ENCODE data around the gene PTPRE.

PTPRE gene

DNA sequence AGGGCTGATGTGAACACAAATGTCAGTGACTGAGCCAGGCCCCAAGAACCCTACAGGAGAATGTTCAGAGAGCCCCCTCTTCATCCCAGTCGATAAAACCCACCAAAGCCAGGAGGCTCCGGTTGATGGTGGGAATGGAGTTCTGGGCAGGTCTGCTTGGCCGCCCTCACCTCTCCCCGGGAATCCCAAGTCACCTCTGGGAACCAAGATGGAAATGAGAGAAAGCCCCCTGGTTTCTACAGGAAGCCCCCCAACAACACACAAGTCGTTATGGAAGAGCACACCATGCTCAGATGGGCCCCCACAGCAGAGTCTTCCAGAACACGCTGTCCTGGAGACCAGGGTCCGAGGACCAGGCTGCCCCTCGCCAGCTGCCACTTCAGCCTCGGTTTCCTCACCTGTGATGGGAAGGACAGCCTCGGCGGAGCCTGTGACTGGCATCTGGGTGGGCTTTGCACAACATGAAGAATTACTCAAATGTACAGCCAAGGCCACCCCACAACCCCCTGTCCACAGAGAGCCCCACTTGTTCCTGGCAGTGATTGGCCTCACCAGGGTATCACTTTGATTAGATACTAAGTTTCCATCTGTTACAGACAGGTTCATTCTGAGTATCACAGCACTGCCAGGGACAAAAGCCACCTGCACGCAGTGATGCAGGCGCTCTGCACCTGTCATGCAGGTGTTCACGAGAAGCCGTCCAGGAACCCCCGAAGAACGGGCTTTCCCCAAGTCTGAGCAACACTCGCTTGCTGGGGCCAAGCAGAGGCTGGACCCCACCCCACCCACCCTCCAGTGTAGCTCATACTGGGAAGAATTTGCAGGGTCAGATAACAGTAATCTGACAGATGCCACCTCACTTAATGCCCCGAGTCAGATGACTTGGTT, 161.7 kb downstream of the PTPRE start:
- no peak for DNase-seq

DNA sequence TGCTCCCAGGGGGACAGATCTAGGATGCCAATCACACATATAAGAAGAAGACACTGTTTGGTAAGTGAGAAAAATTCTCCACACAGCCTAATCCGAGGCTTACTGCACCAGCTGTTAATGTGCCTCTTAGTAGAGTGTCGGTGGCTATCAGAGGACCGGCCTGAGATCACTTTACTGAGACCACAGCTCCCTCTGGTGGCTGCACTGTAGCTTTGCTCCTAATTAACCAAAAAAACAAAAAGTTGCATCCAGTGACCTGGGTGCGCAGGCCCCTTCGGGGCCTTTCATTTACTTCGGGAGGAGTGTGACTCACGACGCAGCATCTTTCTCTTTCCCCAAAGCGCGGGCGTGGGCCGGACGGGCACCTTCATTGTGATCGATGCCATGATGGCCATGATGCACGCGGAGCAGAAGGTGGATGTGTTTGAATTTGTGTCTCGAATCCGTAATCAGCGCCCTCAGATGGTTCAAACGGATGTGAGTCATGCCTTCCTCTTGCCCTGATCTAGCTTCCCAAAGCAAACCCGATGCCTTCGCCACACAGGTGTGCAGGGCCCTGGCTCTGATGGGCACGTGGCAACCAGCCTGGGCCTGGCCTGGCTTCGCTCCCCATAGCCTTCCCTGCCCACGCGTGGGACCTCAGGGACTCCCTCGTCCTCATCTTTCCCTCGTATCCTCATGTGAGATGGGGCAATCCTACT, 162.6 kb downstream of the PTPRE start:
- DNase-seq, result peak in 43 of 51 donors; percentile 15 to 82 (median 54)

DNA sequence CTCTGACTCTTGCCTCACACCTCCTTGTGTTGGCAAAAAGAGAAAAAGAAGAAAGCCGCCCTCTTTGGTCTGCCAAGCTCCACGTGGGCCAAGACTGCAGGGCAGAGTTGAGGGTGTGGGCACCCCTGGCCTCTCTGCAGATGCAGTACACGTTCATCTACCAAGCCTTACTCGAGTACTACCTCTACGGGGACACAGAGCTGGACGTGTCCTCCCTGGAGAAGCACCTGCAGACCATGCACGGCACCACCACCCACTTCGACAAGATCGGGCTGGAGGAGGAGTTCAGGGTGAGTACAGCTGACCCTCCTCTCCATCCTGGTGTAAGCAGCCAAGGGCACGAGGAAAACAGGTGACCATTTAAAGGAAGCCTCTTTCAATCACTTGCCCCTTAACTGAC, 163.3 kb downstream of the PTPRE start:
- DNase-seq, result no peak

DNA sequence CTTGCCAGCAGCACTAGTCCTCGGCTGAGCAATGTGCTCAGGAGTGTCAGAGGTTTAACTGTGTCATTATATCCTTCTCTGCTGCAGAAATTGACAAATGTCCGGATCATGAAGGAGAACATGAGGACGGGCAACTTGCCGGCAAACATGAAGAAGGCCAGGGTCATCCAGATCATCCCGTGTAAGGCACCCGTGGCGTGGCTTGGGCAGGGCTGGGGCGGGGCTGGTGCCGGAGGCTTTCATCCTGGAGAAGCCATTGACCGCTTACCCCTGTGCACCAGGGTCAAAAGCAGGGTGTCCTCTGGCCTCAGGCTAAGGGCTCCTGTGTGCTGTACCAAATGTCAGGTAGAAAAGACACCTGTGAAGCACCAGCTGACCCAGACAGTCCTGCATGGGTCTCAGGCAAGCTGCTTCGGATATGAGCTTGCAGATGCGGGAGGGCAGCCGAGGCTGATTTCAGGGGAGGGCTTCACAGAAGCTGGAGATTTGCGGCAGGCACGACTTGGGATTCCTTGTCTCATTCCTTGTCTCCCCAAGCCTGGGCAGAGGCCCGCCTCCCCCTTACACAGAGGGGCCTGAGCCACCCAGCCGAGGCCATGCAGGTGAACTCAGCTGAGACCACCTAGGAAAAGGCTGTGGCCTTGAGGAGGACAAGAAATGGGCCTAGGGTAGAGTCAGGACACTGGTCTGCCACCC, 164.0 kb downstream of the PTPRE start:
- DNase-seq, result no peak

DNA sequence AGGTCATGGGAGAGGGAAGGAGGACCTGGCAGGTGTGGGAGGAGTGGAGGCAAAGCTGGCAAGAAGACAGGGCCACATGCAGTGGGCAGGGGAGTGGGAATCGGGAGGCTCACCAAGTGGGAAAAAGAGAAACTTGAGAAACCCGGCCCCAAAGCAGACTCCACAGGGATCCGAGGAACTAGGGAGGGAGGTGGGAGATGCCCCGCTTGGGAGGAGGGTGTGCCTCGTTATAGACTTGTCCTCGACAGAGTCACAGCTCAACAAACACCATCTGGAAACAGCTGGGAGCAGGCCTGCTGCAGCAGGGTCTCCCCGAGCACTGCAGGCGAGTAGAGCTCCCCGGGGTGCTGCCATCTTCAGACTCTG, 164.5 kb downstream of the PTPRE start:
- DNase-seq, result no peak

DNA sequence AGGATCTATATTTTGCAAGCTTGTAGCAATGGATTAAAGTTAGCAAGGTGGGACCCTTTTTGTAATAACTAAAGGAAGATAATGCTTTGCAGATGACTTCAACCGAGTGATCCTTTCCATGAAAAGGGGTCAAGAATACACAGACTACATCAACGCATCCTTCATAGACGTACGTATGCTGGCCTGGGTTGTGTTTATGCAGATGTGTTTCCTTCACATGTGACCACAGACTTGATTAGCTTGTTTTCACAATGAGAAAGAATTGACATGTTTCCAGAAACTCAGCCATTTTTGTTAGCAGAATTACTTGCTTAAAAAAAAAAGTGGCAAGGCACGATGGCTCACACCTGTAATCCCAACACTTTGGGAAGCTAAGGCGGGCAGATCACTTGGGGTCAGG, 165.1 kb downstream of the PTPRE start:
- DNase-seq, result no peak

DNA sequence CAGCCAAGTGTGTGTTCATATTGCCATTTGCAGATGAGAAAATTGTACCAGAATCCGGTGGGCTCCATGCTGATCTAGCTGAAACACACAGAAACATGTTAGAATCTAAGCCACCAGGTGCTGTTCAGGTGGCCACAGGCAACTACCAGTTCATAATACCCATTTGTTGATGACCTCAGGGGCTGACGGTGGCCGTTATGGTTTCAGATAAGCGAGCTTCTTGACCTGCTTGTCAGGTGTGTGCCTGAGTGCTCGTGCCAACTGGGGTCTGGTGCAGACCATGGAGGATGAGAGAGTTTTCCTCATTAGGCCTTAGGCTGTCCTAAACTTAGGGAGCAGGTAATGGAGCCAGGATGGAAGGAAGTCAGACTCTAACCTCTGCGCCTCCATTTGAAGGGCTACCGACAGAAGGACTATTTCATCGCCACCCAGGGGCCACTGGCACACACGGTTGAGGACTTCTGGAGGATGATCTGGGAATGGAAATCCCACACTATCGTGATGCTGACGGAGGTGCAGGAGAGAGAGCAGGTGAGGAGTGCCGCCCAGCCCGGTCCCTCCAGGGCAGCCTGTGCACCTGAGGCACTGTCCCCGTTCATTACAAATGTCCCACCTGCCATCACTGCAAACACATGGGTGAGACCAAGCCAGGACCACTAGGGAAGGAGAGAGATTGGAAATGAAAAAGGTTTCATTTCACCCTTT, 166.2 kb downstream of the PTPRE start:
- no peak for DNase-seq

DNA sequence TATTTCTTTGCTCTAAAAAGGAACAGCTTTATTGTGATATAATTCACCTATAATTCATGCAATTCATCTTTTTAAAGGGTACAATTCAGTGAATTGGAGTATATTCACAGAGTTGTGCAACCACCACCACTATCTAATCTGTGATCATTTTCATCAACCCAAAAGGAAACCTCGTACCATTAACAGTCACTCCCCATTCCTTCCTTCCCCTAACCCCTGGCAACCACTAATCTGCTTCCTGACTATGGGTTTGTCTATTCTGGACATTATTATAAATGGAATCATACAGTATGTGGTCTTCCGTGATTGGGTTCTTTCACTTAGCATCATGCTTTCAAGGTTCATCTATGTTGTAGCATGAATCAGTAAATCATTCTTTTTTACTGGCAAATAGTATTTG, 167.0 kb downstream of the PTPRE start:
- DNase-seq, result no peak

DNA sequence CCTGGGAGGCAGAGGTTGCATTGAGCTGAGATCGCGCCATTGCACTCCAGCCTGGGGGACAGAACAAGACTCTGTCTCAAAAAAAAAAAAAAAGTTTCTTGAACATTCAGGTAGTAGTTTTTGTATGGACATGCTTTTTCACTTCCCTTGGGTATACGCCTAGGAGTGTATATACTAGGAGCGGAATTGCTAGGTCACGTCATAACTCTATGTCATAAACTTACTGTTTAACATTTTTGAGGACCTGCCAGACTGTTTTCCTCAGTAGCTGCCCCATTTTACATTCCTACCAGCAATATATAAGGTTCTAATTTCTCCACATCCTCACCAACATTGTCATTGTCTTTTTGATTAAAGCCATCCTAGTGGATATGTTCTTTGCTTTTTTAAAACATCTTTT, 167.7 kb downstream of the PTPRE start:
- no peak for DNase-seq

DNA sequence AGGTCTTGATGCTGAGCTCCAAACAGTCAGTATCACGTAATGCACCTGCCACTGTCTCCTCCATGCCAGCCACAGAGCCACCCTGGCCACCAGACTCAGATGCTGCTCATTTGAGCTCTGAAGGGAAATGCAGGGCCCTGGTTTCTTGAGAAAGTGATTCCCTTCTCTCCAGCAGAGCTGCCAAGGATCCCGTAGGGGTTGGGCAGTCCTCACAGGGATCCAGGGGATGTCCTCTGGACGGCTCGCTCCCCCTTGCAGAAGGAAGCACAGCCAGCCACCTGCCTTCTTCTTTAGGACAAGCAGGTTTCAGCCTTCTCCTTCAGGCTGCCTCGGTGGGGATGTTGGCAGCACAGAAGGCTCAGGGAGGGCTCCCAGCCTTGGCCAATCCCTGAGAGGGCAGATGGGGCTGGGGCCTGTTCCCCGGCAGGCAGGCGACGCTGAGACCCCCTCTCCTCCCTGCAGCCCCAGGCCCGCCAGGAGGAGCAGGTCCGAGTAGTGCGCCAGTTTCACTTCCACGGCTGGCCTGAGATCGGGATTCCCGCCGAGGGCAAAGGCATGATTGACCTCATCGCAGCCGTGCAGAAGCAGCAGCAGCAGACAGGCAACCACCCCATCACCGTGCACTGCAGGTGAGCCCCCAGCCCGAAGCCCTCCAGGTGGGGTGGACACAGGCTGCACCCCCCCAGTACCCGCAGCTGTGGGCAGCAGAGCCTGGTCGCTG, 170.4 kb downstream of the PTPRE start:
- no peak for DNase-seq

DNA sequence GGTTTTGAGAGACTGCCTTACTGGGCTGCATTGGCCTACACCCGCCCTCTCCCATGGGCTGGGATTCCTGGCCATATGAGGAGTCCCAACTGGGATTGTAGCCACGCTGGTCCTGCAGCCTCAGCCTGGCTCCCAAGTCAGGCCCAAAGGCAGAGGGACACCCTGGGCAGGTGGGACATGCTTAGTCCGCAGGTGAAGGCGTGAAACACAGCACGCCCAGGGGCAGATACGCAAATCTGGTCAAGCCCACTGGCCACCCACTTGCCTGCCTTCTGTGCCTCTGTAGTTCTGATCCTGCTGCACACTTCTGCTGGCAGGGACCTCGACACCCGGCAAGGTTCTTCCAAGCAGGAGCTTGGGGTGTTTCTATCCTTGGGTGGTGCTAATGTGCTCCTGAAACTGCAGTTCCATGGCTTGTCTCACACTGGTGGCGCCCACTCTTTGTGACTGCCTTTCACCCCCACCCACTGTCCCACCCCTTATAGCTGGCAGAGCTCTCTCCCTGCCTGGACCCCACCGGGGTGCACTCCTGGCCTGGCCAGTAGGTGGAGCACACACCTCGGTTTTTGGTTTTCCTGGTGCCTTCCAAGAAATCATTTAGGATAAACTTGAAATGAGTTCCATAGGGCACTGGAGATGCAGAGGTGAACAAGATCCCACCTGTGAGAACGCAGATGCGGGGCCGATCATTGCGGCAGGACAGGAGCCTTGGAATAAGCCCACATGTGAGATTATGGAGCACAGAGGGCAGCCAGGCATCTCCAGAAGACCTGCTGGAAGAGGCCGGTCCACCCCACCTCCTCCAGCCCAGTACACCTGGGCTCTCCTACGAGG, 171.4 kb downstream of the PTPRE start:
- DNase-seq, result peak in 8 of 51 donors; percentile 9 to 37 (median 20)

DNA sequence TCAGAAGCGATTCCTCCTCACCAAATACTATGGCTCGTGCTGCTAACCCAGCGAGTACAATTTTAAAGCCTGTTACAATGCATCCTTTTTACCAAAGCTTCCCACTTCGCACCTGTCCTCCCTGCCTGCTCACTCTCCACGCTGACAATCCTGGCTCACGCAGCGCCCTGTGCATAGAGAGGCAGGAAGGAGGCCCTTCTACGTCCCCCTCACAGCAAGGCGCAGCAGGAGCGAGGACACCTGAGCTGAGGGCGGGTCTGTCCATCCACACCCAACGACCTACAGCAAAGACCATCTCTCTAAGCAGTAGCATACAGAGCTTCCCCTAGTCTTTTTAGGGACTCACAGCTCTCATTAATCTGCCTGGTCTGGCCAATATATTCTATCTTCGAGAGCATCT, 173.3 kb downstream of the PTPRE start:
- no peak for DNase-seq

DNA sequence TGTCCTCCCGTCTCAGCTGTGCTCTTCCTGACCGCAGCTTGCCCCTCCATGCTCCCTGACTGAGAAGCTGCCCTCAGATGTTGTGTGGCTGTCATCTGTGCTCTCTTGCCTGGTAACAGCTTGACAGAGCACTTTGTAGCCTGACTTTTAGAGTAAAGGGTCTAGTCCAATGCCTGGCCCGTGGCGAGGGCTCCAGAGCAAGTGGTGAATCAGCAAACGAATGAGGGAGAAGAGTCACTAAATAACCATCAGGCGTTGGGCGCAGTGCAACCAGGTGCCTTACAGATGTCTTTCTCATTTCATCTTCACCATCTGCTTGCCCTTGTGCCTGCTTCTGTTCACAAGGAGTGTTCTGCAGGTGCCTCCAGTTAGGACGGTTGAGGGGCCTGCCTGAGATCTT, 173.7 kb downstream of the PTPRE start:
- DNase-seq, result no peak

DNA sequence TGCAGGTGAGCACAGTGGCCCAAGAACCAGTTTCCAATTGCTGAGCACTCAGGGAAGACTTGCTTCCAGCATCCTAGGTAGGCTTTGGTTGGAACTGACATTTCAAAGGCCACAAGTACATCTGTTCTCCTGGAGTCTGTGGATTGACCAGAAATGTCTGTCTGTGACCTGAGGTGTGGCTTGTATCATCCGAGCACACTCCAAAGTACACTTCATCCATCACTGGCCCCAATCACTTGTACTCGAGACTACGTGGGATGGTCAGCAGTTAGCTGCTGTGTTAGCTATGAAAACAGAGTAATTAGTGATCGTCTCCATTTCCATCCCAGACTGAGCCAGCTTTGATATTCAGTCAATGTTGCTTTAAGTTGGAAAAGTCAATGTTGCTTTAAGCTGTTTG, 174.3 kb downstream of the PTPRE start:
- no peak for DNase-seq

DNA sequence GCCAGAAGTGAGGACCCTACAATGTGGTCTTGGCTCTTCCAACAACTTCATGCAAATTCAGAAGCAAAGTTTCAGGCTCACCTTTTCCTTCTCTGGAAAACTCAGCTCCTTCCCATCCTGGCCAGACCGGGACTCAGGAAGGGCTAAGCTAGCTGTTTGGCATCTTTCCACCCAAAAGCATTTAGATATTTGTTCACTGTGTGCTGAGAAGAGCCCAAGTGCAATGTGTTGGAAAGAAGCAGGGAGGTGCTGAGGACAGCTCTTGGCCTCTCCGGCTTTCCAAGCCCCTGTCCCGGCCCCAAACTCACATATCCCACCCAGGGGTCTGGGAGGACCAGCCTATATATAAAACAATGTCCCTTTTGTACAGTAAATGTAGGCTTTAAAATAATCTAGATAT, 174.8 kb downstream of the PTPRE start:
- no peak for DNase-seq

DNA sequence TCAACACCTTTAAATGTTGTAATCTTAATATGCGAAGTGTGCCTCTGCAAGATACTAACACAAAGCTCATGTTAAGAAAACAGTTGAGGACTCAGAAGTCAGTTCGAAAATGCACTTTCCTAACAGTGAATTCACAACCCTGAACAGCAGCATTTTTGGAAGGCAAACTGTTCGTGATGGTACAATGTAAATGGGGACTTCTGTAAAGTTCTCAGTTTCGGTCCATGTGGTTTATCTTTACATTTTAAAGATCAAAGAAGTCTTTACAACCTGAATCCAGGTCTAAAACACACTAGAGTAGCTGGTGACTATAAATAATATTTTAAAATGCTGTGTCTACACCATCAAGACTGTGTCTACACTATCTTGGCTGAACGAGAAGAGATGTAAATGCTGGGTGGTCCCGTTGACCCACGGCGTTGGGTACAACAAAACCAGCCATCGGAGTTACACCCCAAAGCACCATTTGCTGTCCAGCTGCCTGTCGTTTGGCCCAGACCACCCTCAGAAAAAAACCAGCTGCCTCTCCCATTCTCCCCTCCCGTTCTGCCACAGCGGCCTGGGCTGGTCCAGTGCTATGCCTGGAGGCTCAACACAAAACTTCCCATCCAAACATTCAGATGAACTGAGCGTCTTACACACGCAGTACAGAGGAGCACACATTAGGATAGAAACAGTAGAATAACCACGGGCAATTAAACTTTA, 176.4 kb downstream of the PTPRE start:
- no peak for DNase-seq

DNA sequence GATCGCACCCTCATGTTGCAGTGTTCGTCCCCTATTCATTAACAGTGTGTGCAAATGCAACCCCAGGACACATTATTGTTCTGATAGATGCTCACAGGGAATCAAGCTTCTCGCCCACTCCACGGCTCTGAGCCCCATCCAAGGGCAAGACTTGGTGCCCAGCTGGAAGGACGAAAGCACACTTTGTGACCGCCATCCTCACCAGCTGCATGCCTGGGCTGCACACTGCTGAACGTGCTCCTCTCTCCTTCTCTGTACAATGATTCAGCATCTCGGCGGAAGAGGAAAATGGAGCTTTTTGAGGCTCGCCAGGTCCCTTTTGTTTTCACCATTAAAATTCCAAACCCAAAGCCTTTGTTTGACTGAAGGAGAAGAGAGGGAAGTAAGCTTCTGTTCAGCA, 177.5 kb downstream of the PTPRE start:
- no peak for DNase-seq

DNA sequence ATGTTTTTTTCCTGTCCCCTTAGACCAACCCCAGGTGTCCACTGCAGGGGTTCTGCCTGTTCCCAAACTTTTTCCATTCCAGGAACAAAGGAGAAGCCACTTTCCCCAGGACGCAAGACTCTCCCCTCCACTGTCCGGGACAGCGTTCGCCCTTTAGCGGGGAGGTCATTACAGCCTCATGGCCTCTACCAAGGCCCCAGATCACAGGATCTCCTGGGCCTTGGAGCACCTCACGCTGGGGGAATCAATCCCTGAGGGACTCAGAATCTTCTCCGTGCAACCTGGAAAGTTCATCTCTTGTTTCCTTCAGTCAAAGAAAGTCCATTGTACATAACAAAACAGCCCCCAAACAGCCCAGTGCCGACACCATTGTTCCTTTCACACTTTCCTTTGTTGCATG, 178.1 kb downstream of the PTPRE start:
- DNase-seq, result no peak

DNA sequence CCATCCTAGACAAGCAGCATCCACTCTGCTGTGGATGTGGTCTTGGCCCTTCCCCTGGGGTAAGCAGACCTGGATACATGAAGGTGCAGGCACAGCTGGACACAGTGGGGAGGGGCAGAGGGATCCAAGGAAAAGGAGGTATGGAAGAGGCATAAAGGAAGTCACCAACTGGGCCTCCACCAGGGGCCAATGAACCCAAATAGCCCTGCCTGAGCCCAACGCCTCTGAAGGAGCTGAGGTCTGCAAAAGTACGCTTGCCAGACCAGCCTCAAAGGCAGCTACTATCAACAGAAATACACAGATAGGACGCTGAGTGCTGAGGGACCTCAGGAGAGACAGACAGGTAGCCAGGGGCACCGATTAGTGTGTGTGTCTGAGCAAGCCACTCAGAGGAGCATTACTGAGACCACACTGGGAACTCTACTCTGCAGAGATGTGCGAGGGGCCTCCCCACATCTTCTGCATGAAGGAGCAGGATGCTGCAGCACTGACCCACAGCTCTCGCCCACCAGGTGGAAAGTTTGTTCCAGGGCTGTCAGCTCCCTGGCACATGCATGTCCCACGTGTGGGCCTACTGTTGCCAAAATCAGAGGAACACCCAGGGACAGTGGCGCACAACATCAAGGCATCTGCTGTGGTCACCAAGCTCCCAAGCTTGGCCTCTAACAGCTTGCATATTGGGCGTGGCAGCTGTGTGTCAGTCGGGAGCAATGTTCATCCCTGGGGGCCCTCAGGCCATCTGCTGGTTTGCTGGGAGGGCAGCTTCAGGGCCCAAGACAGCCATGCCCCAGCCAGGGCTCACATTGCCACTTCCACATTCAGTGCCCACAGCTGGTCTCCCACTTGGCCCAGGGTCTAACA, 179.3 kb downstream of the PTPRE start:
- DNase-seq, result no peak
